IMR-90 (cell line): ENCODE measurements around the gene LIPG. TPM values are rescaled to one million over a fixed set of nuclear protein-coding genes. Genes with fewer than 3 reads are reported as not detected.

Experiments
- ATAC-seq: fragments of 200-7000 bp; cut with Tn5 transposase; 2 replicates; pipeline ENCODE4 v1.9.1; 2020; ENCODE audit warnings: low read depth, mild to moderate bottlenecking, moderate library complexity
- BruUV-seq: library from RNA; stranded (reverse); fragments of 400-500 nt; replicated peaks from 2 replicates; lab custom pipeline; 2021; lab: Mats Ljungman, UMichigan
- CTCF ChIA-PET: fragments of 300-600 bp; formaldehyde crosslinking; extraction: SDS; loops from one replicate; lab custom pipeline; 2021; ENCODE audit warnings: antibody characterized with exemption; lab: Yijun Ruan, JAX
- POLR2A ChIA-PET: fragments of 300-600 bp; sonication (Branson Sonifier 250); formaldehyde crosslinking; loops from one replicate; lab custom pipeline; 2022; ENCODE audit warnings: antibody characterized with exemption; ENCODE audit not compliant: unreplicated experiment; lab: Charles Lee
- DNase-seq: peaks from one replicate; pipeline ENCODE4 v3.0.0; 2013
- H2AFZ ChIP-seq: replicated peaks from 2 replicates; pipeline ENCODE3; 2013; ENCODE audit warnings: low read length, mild to moderate bottlenecking; ENCODE audit not compliant: poor library complexity
- H2AK5ac ChIP-seq: 2 replicates; pipeline ENCODE4 v1.6.1; 2013; ENCODE audit warnings: low read depth, low read length, inconsistent platforms
- H2AK9ac ChIP-seq: replicated peaks from 2 replicates; pipeline ENCODE3; 2013; ENCODE audit warnings: mild to moderate bottlenecking, low read depth, low read length, moderate library complexity; ENCODE audit not compliant: poor library complexity
- H2BK120ac ChIP-seq: 2 replicates; pipeline ENCODE4 v1.6.1; 2013; ENCODE audit warnings: low read depth, low read length, inconsistent platforms
- H2BK15ac ChIP-seq: 3 replicates; pipeline ENCODE4 v1.6.1; 2013; ENCODE audit warnings: low read depth, low read length, inconsistent platforms
- H2BK20ac ChIP-seq: 2 replicates; pipeline ENCODE4 v1.6.1; 2013; ENCODE audit warnings: low read depth, mild to moderate bottlenecking, inconsistent platforms, low read length, moderate library complexity
- H2BK5ac ChIP-seq: 2 replicates; pipeline ENCODE4 v1.6.1; 2013; ENCODE audit warnings: mild to moderate bottlenecking, low read depth, low read length, inconsistent platforms; ENCODE audit not compliant: poor library complexity, severe bottlenecking
- H3K14ac ChIP-seq: replicated peaks from 2 replicates; pipeline ENCODE4 v1.6.1; 2013; ENCODE audit warnings: low read depth, low read length, inconsistent platforms
- H3K18ac ChIP-seq: 2 replicates; pipeline ENCODE4 v1.6.1; 2013; ENCODE audit warnings: low read depth, low read length, control low read depth
- H3K23ac ChIP-seq: 2 replicates; pipeline ENCODE4 v1.6.1; 2013; ENCODE audit warnings: low read depth, low read length, inconsistent platforms
- H3K27ac ChIP-seq: 2 replicates; pipeline ENCODE4 v1.5.1; 2013; ENCODE audit warnings: mild to moderate bottlenecking, control low read depth, low read length; ENCODE audit not compliant: insufficient read depth
- H3K27me3 ChIP-seq: 2 replicates; pipeline ENCODE4 v1.6.1; 2013; ENCODE audit warnings: low read length; ENCODE audit not compliant: control insufficient read depth, insufficient read depth
- H3K36me3 ChIP-seq: 2 replicates; pipeline ENCODE4 v1.6.1; 2013; ENCODE audit warnings: low read length, mixed read lengths; ENCODE audit not compliant: control insufficient read depth, insufficient read depth
- H3K4ac ChIP-seq: 2 replicates; pipeline ENCODE4 v1.6.1; 2013; ENCODE audit warnings: low read depth, low read length, inconsistent platforms
- H3K4me1 ChIP-seq: 2 replicates; pipeline ENCODE4 v1.6.1; 2013; ENCODE audit warnings: low read length, mixed read lengths; ENCODE audit not compliant: control insufficient read depth, insufficient read depth
- H3K4me2 ChIP-seq: 2 replicates; pipeline ENCODE4 v1.6.1; 2013; ENCODE audit warnings: low read depth, mild to moderate bottlenecking, control low read depth, low read length, moderate library complexity
- H3K4me3 ChIP-seq: 2 replicates; pipeline ENCODE4 v1.5.1; 2013; ENCODE audit warnings: low read depth, mild to moderate bottlenecking, control low read depth, low read length, moderate library complexity; ENCODE audit not compliant: insufficient read depth
- H3K56ac ChIP-seq: 2 replicates; pipeline ENCODE4 v1.6.1; 2013; ENCODE audit warnings: low read length, inconsistent platforms; ENCODE audit not compliant: insufficient read depth; ENCODE audit errors: extremely low read depth
- H3K79me1 ChIP-seq, 2 experiments: 2 replicates each; pipeline ENCODE4 v1.6.1; 2013; ENCODE audit warnings: low read length in 2 of 2, inconsistent platforms in 1 of 2, low read depth in 1 of 2
- H3K9ac ChIP-seq: 2 replicates; pipeline ENCODE4 v1.6.1; 2013; ENCODE audit warnings: low read depth, low read length, control low read depth
- H3K9me1 ChIP-seq: 2 replicates; pipeline ENCODE4 v1.6.1; 2013; ENCODE audit warnings: low read length, inconsistent platforms; ENCODE audit not compliant: insufficient read depth
- H3K9me3 ChIP-seq: 2 replicates; pipeline ENCODE4 v1.6.1; 2013; ENCODE audit warnings: low read length; ENCODE audit not compliant: control insufficient read depth, insufficient read depth
- H4K20me1 ChIP-seq: 2 replicates; pipeline ENCODE4 v1.6.1; 2013; ENCODE audit warnings: low read length, inconsistent platforms; ENCODE audit not compliant: insufficient read depth
- H4K5ac ChIP-seq: 2 replicates; pipeline ENCODE4 v1.6.1; 2013; ENCODE audit warnings: mild to moderate bottlenecking, low read depth, low read length, control low read depth
- H4K8ac ChIP-seq, 2 experiments: 2 replicates each; pipeline ENCODE4 v1.6.1; 2013; ENCODE audit warnings: low read depth in 2 of 2, low read length in 2 of 2, control low read depth in 1 of 2, inconsistent platforms in 1 of 2
- H4K91ac ChIP-seq: 2 replicates; pipeline ENCODE4 v1.6.1; 2013; ENCODE audit warnings: low read depth, low read length, inconsistent platforms; ENCODE audit not compliant: insufficient read depth
- CTCF ChIP-seq: conservative IDR thresholded peaks from 2 replicates; pipeline ENCODE4 v1.5.1; 2012; ENCODE audit warnings: mild to moderate bottlenecking, low read depth, low read length, improper control_type of control experiment
- WGBS, 2 experiments: methylation state at CpG; one replicate each; pipeline versions ENCODE4 v1.1.5 to v1.1.7; 2013; ENCODE audit warnings: missing lambda C conversion rate in 2 of 2; ENCODE audit not compliant: insufficient read length in 1 of 2; ENCODE audit errors: extremely low coverage in 2 of 2; 5-methylcytosine and 5-hydroxymethylcytosine counted together
- dilution Hi-C: fragments of 300-500 bp; cut with HindIII; formaldehyde crosslinking; loops from one replicate; pipeline ENCODE4 v1.14.3; 2018; ENCODE audit warnings: low sequenced_read_pairs; ENCODE audit not compliant: unreplicated experiment
- in situ Hi-C: fragments of 300-500 bp; cut with MboI; formaldehyde crosslinking; loops from 3 replicates; pipeline ENCODE4 v1.14.3; 2019; ENCODE audit warnings: low sequenced_read_pairs, inconsistent platforms, mixed read lengths
- intact Hi-C: fragments of 100-400 bp; cut with micrococcal nuclease; formaldehyde crosslinking; loops from 2 replicates; pipeline ENCODE4 v1.10.0; 2022
- polyA plus RNA-seq, 3 experiments: library from polyadenylated mRNA; depleted of rRNA; stranded (reverse); fragments of >200 nt; gene quantifications; 2 replicates each; pipeline ENCODE4 v1.2.3, GENCODE V29; 2012; ENCODE audit warnings: low replicate concordance in 1 of 3
- total RNA-seq: library from RNA; depleted of rRNA; stranded (reverse); fragments of >200 nt; gene quantifications from 2 replicates; pipeline ENCODE4 v1.2.3, GENCODE V29; 2012

The LIPG gene
- total and polyA plus RNA-seq, 2 of the 4 experiments (the other 2 are of a cell fraction) = under 0.01 to 0.14 TPM

GRCh38 chr18:49524951-49525350, 36.9 kb upstream of the LIPG start:
- Histone ChIP-seq H2BK120ac (no peak overlapping the region), H3K79me1 (no peaks in the 10 kb centered on the region), H4K8ac (no peak overlapping the region), H3K4me3 (no peak overlapping the region), H2BK5ac (no peak overlapping the region), H2BK15ac (no peak overlapping the region), H3K4me1 (no peaks in the 10 kb centered on the region), H2AK5ac (no peak overlapping the region), H3K18ac (no peak overlapping the region), H3K36me3 (no peaks in the 10 kb centered on the region), H3K4ac (no peak overlapping the region), H2AK9ac (no peak overlapping the region), H3K9ac (no peak overlapping the region), H3K27me3 (peaks cover 16% of the 10 kb centered on the region), H4K20me1 (no peaks in the 10 kb centered on the region), H3K9me1 (no peaks in the 10 kb centered on the region), H3K14ac (no peak overlapping the region), H3K9me3 (no peaks in the 10 kb centered on the region), H4K5ac (no peak overlapping the region), H4K91ac (no peak overlapping the region), H3K23ac (no peak overlapping the region), H3K56ac (no peak overlapping the region), H3K27ac (no peak overlapping the region), H3K4me2 (no peak overlapping the region), H2AFZ (no peak overlapping the region), H2BK20ac (no peak overlapping the region)
- DNase-seq (no peak), ATAC-seq (no peak)
- intact Hi-C loops = no loop called here
- POLR2A ChIA-PET = no interaction called here
- in situ Hi-C loops = loop anchor here (25.0 kb wide), 1 partner anchor 662 kb away; the partner anchor contains the start of gene MYO5B
- TF ChIP-seq CTCF = no peak
- CTCF ChIA-PET = interaction anchor here (0.7 kb wide), 1 partner anchor 343 kb away, joined by 3 read pairs; no protein-coding TSS in a partner anchor
- dilution Hi-C loops = no loop called here
- no TSS peak for BruUV-seq
- WGBS, 2 experiments = no CpG with 5 or more reads among the region's 2 CpGs
